VCaP (cell line): Measurements from ENCODE around the gene MIER1.
"Not testable (repeated sequence)": the region's sequence is repeated elsewhere in the genome, so short reads cannot be mapped to it uniquely, and the experiment has no call there.

Source experiments
- H3K27ac ChIP-seq: fragments of 450-650 bp; 2 replicates; pipeline ENCODE4 v1.5.1; 2017
- TF ChIP-seq, protein P1 (sequence below): fragments of 450-650 bp; conservative IDR thresholded peaks from 2 replicates; pipeline ENCODE4 v1.5.1; 2017; ENCODE audit warnings: mild to moderate bottlenecking, moderate library complexity

The MIER1 gene

DNA sequence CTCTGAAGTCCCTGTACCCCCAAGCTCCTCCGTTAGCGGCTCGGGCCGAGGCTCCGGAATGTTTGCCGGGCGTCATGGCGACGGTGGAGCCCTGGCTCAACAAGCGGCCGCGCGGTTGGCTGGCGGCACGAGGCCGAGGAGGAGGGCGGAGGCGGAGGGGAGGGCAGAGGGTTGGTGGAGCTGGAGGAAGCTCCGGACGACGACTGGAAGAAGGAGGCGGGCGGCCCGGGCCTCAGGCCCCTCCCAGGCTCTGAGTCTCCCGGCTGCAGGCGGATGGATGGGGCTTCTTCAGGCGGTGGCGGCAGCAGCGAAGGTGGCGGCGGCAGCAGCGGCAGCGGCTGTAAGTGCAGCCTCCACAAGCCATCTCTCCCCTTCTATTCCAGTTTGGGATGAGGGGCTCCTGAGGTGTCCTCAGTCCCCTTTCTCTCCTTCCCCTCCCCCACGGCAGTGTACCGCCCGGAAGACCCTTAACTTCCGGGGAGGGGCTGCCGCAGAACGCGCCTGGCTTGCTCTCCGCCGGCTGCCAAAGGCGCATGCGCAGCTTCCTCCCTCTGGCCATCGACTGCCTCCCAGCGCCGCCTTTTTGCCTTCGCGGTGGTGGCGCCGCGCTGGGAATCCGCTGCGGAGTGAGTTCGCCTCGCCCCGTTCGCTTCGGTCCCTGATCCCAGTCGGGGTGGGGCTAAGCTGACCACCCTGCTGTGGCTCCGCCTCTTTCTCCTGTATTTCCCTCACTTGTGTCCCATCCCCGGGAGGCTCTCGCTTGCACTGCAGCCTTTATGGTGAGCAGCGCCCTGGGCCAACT is at the start of gene MIER1, which contains the start of gene DNAI4:
TSS of gene MIER1 (plus strand) at position 235 of the 802 bp plus-strand sequence. CDS start at position 274, 39 bp downstream.
TSS of gene DNAI4 (minus strand) at position 101 of the 802 bp plus-strand sequence. CDS start at position 76, 25 bp downstream.
- TF ChIP-seq, protein P1, sequence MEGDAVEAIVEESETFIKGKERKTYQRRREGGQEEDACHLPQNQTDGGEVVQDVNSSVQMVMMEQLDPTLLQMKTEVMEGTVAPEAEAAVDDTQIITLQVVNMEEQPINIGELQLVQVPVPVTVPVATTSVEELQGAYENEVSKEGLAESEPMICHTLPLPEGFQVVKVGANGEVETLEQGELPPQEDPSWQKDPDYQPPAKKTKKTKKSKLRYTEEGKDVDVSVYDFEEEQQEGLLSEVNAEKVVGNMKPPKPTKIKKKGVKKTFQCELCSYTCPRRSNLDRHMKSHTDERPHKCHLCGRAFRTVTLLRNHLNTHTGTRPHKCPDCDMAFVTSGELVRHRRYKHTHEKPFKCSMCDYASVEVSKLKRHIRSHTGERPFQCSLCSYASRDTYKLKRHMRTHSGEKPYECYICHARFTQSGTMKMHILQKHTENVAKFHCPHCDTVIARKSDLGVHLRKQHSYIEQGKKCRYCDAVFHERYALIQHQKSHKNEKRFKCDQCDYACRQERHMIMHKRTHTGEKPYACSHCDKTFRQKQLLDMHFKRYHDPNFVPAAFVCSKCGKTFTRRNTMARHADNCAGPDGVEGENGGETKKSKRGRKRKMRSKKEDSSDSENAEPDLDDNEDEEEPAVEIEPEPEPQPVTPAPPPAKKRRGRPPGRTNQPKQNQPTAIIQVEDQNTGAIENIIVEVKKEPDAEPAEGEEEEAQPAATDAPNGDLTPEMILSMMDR, result peak; percentile 28; the same call in 1 of the 2 replicates
- H3K27ac ChIP-seq, result peak within 1 kb of the TSS; percentile 87

DNA sequence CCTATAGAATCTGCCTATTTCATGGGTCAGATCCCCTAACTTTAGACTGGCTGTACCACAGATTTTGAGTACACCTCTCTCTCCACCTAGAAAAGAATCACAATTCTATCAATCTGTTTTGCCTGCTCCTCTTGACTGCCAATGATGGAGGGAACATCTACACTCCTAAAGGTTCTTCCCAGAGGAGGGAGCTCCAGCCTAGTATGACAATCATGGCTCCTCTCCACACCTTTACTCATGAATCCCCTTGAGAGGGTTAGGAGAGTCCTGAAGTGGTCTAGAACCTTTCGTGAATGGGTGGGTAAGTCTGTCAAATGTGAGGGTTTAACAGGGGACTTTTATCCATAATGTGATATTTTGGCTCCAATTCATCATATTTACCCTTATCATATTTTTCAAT is 48.1 kb upstream of the MIER1 start:
- H3K27ac ChIP-seq, result no peak overlapping the region
- TF ChIP-seq, protein P1, result no peak

DNA sequence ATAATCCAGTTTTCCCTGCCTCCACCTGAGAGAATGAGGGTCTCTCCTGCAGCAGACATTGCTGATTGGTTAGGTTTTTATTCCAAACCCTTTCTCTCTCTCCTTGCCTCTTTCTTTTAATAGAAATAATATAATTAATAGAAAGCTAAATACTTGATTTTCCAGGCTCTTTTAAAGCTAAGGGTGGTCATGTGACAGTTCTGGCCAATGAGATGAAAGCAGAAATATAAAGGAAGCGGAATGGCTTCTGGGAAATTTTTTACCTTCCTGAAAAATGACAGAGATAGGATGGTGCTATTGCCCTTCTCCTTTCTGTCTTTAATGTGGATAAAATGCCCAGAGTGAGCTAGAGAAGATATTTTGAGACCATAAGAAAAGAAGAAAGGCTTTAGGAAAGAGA is 35.8 kb upstream of the MIER1 start:
- TF ChIP-seq, protein P1, result no peak
- no peak overlapping the region for H3K27ac ChIP-seq

GRCh38 chr1:66890621-66891020 is 34.2 kb upstream of the MIER1 start:
- no peak overlapping the region for H3K27ac ChIP-seq
- TF ChIP-seq, protein P1, result no peak

GRCh38 chr1:66893712-66894111 is 31.1 kb upstream of the MIER1 start:
- no peak overlapping the region for H3K27ac ChIP-seq
- TF ChIP-seq, protein P1, result no peak

- not testable (repeated sequence) for H3K27ac ChIP-seq
These were observed 9.6 kb upstream of the MIER1 start for GRCh38 chr1:66915203-66915602.

- TF ChIP-seq, protein P1, result no peak
- no peak overlapping the region for H3K27ac ChIP-seq
These were observed 8.5 kb upstream of the MIER1 start for GRCh38 chr1:66916320-66916719.

- TF ChIP-seq, protein P1, result no peak
- H3K27ac ChIP-seq, result no peak overlapping the region
These were observed 7.3 kb upstream of the MIER1 start for GRCh38 chr1:66917476-66917875.
